ENCODE measurements around the gene GYG2. TPM values are rescaled to one million over a fixed set of nuclear protein-coding genes. Genes with fewer than 3 reads are reported as not detected.

Gene GYG2
- total RNA-seq, 1 donor from 2014 or later = 75.6 TPM

- Mint-ChIP-seq H3K36me3 (ENCODE audit: low read depth) (peaks cover 49% of the 10 kb centered on the region), H3K27me3 (ENCODE audit: low read depth) (no peaks in the 10 kb centered on the region), H3K27ac (ENCODE audit: unreplicated experiment) (no peak overlapping the region), H3K4me3 (no peak overlapping the region), H3K4me1 (no peaks in the 10 kb centered on the region), H3K9me3 (peaks cover 2% of the 10 kb centered on the region)
- no peak for TF ChIP-seq CTCF (conservative IDR thresholded peaks at IDR 0.05)
- no peak for DNase-seq (ENCODE audit: low read depth, low spot score)
Observed at GRCh38 chrX:2857566-2857965, 28.8 kb downstream of the GYG2 start.

GRCh38 chrX:2859197-2859797 is 30.6 kb downstream of the GYG2 start:
- H3K36me3 Mint-ChIP-seq (ENCODE audit: low read depth) = peaks cover 49% of the 10 kb centered on the region
- H3K9me3 Mint-ChIP-seq = peaks cover 2% of the 10 kb centered on the region

GRCh38 chrX:2862404-2862803 is 33.7 kb downstream of the GYG2 start:
- no peaks in the 10 kb centered on the region for H3K4me1 Mint-ChIP-seq
- no peak for DNase-seq (ENCODE audit: low read depth, low spot score)
- H3K4me3 Mint-ChIP-seq = no peak overlapping the region
- no peak for TF ChIP-seq CTCF (conservative IDR thresholded peaks at IDR 0.05)
- no peak overlapping the region for H3K27ac Mint-ChIP-seq (ENCODE audit: unreplicated experiment)
- no peaks in the 10 kb centered on the region for H3K9me3 Mint-ChIP-seq
- peaks cover 45% of the 10 kb centered on the region for H3K36me3 Mint-ChIP-seq (ENCODE audit: low read depth)
- no peaks in the 10 kb centered on the region for H3K27me3 Mint-ChIP-seq (ENCODE audit: low read depth)

More at GRCh38 chrX:2859197-2859797, 30.6 kb downstream of the GYG2 start:
- no peak for TF ChIP-seq CTCF (conservative IDR thresholded peaks at IDR 0.05)
- Mint-ChIP-seq H3K4me3 (no peak overlapping the region), H3K4me1 (no peaks in the 10 kb centered on the region), H3K27ac (ENCODE audit: unreplicated experiment) (no peak overlapping the region), H3K27me3 (ENCODE audit: low read depth) (no peaks in the 10 kb centered on the region)
- DNase-seq (ENCODE audit: low read depth, low spot score) = no peak

GRCh38 chrX:2863646-2864045 is 34.9 kb downstream of the GYG2 start:
- Mint-ChIP-seq H3K36me3 (ENCODE audit: low read depth) (peaks cover 39% of the 10 kb centered on the region), H3K4me1 (no peaks in the 10 kb centered on the region), H3K27me3 (ENCODE audit: low read depth) (no peaks in the 10 kb centered on the region)

GRCh38 chrX:2867206-2867605 is 38.5 kb downstream of the GYG2 start:
- H3K27me3 Mint-ChIP-seq (ENCODE audit: low read depth) = no peaks in the 10 kb centered on the region
- peaks cover 44% of the 10 kb centered on the region for H3K36me3 Mint-ChIP-seq (ENCODE audit: low read depth)
- H3K27ac Mint-ChIP-seq (ENCODE audit: unreplicated experiment) = peak overlapping the region; percentile 67
- no peak for DNase-seq (ENCODE audit: low read depth, low spot score)
- no peak overlapping the region for H3K4me3 Mint-ChIP-seq
- H3K9me3 Mint-ChIP-seq = no peaks in the 10 kb centered on the region
- no peaks in the 10 kb centered on the region for H3K4me1 Mint-ChIP-seq
- TF ChIP-seq CTCF (conservative IDR thresholded peaks at IDR 0.05) = no peak

More at GRCh38 chrX:2863646-2864045, 34.9 kb downstream of the GYG2 start:
- Mint-ChIP-seq H3K4me3 (no peak overlapping the region), H3K27ac (ENCODE audit: unreplicated experiment) (no peak overlapping the region), H3K9me3 (no peaks in the 10 kb centered on the region)
- no peak for TF ChIP-seq CTCF (conservative IDR thresholded peaks at IDR 0.05)
- no peak for DNase-seq (ENCODE audit: low read depth, low spot score)
